ENCODE results near the gene TAS2R60. TPM values are rescaled to one million over a fixed set of nuclear protein-coding genes. Genes with fewer than 3 reads are reported as not detected.
"Not testable (repeated sequence)": the region's sequence is repeated elsewhere in the genome, so short reads cannot be mapped to it uniquely, and the experiment has no call there.

TAS2R60 gene
- total RNA-seq, 2 donors from 2014 or later: not detected

DNA sequence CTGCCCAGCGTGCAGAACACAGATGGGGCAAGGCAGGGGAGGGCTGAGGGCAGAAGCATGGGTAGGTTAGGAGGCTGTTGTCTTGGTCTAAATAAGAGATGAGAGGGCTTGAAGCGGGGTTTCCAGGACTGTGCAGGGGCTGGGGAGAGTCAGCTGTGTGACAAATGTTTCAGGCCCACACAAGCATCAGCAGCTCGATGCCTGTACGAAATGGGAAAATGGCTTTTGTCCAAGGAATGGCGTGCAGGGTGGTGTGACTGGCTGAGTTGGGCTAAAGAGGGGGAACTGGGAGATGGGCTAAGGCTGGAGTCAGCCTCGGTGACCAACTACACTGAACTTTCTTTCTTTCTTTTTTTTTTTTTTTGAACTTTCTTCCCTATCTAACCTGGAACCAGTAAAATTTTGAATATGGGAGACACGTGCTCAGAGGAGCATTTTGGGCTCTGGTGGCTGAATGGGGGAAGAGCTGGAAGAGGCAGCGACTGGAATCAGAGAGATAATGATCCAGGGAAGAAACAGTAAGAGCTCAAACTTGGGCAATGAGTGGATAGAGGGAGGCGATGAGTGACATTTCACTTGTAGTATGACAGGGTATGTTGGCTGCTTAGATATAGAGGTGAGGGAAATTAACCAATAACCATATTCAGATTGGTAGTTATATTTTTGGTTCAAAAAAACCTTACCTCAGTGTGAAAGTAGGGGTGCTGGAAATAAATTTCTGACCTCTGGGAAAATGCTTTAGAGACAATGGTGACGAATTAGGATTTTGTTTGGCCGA lies 24.4 kb upstream of the TAS2R60 start:
- Histone ChIP-seq H3K4me3 (no peak overlapping the region), H3K27ac (no peak overlapping the region), H3K36me3 (no peaks in the 10 kb centered on the region), H3K9ac (ENCODE audit: low read depth in 2 of 2, low read length in 2 of 2) (no peak overlapping the region), H3K27me3 (no peaks in the 10 kb centered on the region), H3K4me1 (no peaks in the 10 kb centered on the region), H3K9me3 (no peaks in the 10 kb centered on the region)
- intact Hi-C loops (cut with DNase I): loop anchor here (5.0 kb wide), 3 partner anchors 37 to 177 kb away; partner anchors contain the start of gene ZYX
- TF ChIP-seq, protein P1, sequence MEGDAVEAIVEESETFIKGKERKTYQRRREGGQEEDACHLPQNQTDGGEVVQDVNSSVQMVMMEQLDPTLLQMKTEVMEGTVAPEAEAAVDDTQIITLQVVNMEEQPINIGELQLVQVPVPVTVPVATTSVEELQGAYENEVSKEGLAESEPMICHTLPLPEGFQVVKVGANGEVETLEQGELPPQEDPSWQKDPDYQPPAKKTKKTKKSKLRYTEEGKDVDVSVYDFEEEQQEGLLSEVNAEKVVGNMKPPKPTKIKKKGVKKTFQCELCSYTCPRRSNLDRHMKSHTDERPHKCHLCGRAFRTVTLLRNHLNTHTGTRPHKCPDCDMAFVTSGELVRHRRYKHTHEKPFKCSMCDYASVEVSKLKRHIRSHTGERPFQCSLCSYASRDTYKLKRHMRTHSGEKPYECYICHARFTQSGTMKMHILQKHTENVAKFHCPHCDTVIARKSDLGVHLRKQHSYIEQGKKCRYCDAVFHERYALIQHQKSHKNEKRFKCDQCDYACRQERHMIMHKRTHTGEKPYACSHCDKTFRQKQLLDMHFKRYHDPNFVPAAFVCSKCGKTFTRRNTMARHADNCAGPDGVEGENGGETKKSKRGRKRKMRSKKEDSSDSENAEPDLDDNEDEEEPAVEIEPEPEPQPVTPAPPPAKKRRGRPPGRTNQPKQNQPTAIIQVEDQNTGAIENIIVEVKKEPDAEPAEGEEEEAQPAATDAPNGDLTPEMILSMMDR (IDR thresholded peaks at IDR 0.05): no peak
- no peak for DNase-seq

DNA sequence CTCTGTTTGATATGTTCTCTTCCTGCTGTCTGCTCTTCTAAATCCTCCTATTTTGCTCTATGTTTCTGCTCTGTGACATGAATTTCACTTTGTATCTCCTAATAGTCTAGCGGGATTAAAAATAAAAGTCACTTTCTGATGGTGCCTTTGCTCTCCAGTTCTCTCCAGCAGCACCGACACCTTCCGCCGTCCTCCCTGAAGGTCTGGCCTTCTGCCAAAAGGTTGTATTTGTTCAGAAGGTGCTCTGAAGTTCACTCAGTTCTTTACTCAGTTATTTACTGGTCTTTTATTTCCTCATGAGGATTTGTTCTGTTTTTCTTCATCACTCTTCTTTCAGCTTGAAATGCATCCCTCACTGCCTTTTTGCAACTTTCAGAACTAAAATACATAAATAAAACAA lies 23.4 kb upstream of the TAS2R60 start:
- Histone ChIP-seq H3K9ac (ENCODE audit: low read depth in 2 of 2, low read length in 2 of 2) (no peak overlapping the region), H3K9me3 (no peaks in the 10 kb centered on the region), H3K4me3 (no peak overlapping the region), H3K36me3 (no peaks in the 10 kb centered on the region), H3K27ac (no peak overlapping the region), H3K27me3 (no peaks in the 10 kb centered on the region), H3K4me1 (no peaks in the 10 kb centered on the region)
- peak; percentile 78 for DNase-seq
- intact Hi-C loops (cut with DNase I): loop anchor here (5.0 kb wide), 3 partner anchors 38 to 178 kb away; partner anchors contain the start of gene ZYX
- TF ChIP-seq, protein P1 (IDR thresholded peaks at IDR 0.05): no peak

DNA sequence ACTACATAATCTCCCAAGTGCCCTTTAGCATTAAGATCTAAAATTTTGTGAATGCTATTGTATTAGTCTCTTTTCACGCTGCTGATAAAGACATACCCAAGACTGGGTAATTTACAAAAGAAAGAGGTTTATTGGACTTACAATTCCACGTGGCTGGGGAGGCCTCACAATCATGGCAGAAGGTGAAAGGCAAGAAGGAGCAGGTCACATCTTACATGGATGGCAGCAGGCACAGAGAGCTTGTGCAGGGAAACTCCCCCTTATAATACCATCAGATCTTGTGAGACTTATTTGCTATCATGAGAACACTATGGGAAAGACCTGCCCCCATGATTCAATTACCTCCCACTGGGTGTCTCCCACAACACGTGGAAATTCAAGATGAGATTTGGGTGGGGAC lies 22.6 kb upstream of the TAS2R60 start:
- H3K36me3 ChIP-seq; H3K27me3 ChIP-seq; H3K9me3 ChIP-seq; H3K27ac ChIP-seq; H3K4me1 ChIP-seq; H3K9ac ChIP-seq (ENCODE audit: low read depth in 2 of 2, low read length in 2 of 2); DNase-seq; H3K4me3 ChIP-seq; intact Hi-C loops (cut with DNase I): not testable (repeated sequence)

DNA sequence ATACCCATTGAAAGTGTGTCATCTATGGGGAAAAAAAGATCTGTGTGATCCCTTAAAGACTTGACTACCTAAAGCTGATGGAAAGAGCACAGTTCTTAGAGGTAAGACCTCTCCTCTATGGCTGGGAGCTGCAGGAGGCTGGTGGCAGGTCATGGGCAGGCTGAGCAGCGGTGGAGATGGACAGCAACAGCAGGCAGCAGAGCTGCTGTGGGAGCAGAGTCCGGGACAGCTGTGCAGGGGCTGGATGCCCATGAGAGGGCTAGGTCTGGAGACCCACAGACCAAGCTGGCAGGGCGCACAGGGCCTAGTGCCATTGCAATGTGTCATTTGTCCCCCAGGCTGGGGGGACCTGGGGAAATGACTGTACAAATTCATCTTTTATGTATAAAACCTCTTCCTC lies 21.2 kb upstream of the TAS2R60 start:
- Histone ChIP-seq H3K36me3 (no peaks in the 10 kb centered on the region), H3K9me3 (no peaks in the 10 kb centered on the region), H3K9ac (ENCODE audit: low read depth in 2 of 2, low read length in 2 of 2) (no peak overlapping the region), H3K4me3 (no peak overlapping the region), H3K27me3 (no peaks in the 10 kb centered on the region), H3K4me1 (no peaks in the 10 kb centered on the region), H3K27ac (no peak overlapping the region)
- DNase-seq: no peak
- intact Hi-C loops (cut with DNase I): no loop called here
- TF ChIP-seq, protein P1 (IDR thresholded peaks at IDR 0.05): no peak

DNA sequence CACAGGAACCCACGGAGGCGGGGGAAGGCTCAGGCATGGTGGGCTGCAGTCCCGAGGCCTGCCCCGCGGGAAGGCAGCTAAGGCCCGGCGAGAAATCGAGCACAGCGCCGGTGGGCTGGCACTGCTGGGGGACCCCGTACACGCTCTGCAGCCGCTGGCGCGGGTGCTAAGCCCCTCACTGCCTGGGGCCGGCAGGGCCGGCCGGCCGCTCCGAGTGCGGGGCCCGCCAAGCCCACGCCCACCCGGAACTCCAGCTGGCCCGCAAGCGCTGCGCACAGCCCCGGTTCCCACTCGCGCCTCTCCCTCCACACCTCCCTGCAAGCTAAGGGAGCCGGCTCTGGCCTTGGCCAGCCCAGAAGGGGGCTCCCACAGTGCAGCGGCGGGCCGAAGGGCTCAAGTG lies 18.8 kb upstream of the TAS2R60 start:
- H3K36me3 ChIP-seq; intact Hi-C loops (cut with DNase I); H3K4me1 ChIP-seq; H3K27ac ChIP-seq; H3K9me3 ChIP-seq; DNase-seq; H3K9ac ChIP-seq (ENCODE audit: low read depth in 2 of 2, low read length in 2 of 2); H3K27me3 ChIP-seq; H3K4me3 ChIP-seq: not testable (repeated sequence)

DNA sequence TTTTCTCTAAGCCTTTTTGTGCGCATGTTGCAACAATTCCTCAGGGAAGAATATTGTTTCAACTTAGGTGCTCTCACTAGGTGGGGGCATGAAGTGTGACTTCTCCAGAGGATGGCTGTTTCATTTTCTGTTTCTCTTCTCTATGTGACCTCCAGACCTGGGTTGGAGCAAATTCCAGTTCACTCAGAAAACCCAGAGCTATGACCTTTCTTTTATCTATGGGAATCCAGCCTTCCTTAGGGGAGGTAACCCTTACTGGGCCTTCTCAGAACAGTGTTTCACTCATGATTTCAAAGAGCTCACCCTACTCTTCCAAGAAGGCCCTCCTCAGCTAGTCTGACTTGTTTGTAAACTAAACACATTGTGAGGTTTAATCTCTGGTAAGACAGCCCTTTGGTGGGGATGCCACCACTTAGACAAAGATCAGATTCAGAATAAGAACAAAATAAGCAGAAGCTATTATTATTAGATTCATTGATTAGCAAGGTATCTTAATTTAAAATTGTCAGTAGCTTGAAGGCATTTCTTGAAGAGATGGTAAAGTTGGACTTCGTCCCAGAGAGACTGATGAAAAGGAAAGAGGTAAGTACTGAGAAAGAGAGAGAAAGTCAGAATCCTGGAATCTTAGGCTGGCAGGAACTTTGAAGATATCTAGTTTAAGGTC lies 16.6 kb upstream of the TAS2R60 start:
- TF ChIP-seq, protein P1 (IDR thresholded peaks at IDR 0.05): no peak
- intact Hi-C loops (cut with DNase I): no loop called here
- DNase-seq: no peak

More for the DNA sequence above, 16.6 kb upstream of the TAS2R60 start:
- no peaks in the 10 kb centered on the region for H3K36me3 ChIP-seq
- no peaks in the 10 kb centered on the region for H3K27me3 ChIP-seq
- H3K4me3 ChIP-seq: no peak overlapping the region
- H3K9me3 ChIP-seq: no peaks in the 10 kb centered on the region
- H3K27ac ChIP-seq: no peak overlapping the region
- H3K9ac ChIP-seq (ENCODE audit: low read depth in 2 of 2, low read length in 2 of 2): no peak overlapping the region
- no peaks in the 10 kb centered on the region for H3K4me1 ChIP-seq

All from colonic mucosa (tissue), 4 donors.